Subcutaneous abdominal adipose tissue (tissue), 5 donors: ENCODE measurements around the gene HUWE1.

Source experiments
- H3K27ac ChIP-seq: one replicate; pipeline ENCODE4 v1.7.0; 2013; ENCODE audit warnings: low read depth, mild to moderate bottlenecking, inconsistent platforms, low read length, moderate library complexity
- H3K27me3 ChIP-seq, 5 donors: one replicate each; pipeline ENCODE4 v1.7.0; 2013; ENCODE audit warnings: low read length in 5 of 5, inconsistent platforms in 1 of 5; ENCODE audit not compliant: control insufficient read depth in 5 of 5, insufficient read depth in 4 of 5
- H3K36me3 ChIP-seq, 5 donors: one replicate each; pipeline ENCODE4 v1.7.0; 2013; ENCODE audit warnings: low read length in 5 of 5; ENCODE audit not compliant: control insufficient read depth in 5 of 5, insufficient read depth in 5 of 5
- H3K4me1 ChIP-seq, 5 donors: one replicate each; pipeline ENCODE4 v1.7.0; 2013; ENCODE audit warnings: low read length in 5 of 5, mild to moderate bottlenecking in 3 of 5, moderate library complexity in 1 of 5; ENCODE audit not compliant: control insufficient read depth in 5 of 5, insufficient read depth in 5 of 5
- H3K4me3 ChIP-seq, 5 donors: one replicate each; pipeline ENCODE4 v1.7.0; 2013; ENCODE audit warnings: low read length in 5 of 5, low read depth in 1 of 5
- H3K9ac ChIP-seq, 5 donors: one replicate each; pipeline ENCODE4 v1.7.0; 2013; ENCODE audit warnings: low read length in 5 of 5, mild to moderate bottlenecking in 4 of 5, moderate library complexity in 3 of 5
- H3K9me3 ChIP-seq, 5 donors: one replicate each; pipeline ENCODE4 v1.7.0; 2013; ENCODE audit warnings: low read length in 5 of 5; ENCODE audit not compliant: control insufficient read depth in 5 of 5
- donor health status: healthy.
- donor health status: healthy.
- donor health status: healthy.
- donor health status: healthy.
- donor health status: healthy.

HUWE1 gene

GRCh38 chrX:53486285-53486684 lies 200.2 kb downstream of the HUWE1 start:
- Histone ChIP-seq H3K9me3 (peaks cover 0 to 8% (median 0%) of the 10 kb centered on the region in 5 donors), H3K4me1 (peaks cover 0 to 2% (median 0%) of the 10 kb centered on the region in 5 donors), H3K27me3 (peaks cover 7 to 26% (median 12%) of the 10 kb centered on the region in 5 donors), H3K9ac (no peak overlapping the region), H3K4me3 (no peak overlapping the region), H3K27ac (no peak overlapping the region), H3K36me3 (no peaks in the 10 kb centered on the region)

GRCh38 chrX:53483838-53484405 lies 202.6 kb downstream of the HUWE1 start:
- Histone ChIP-seq H3K27ac (no peak overlapping the region), H3K36me3 (no peaks in the 10 kb centered on the region), H3K4me1 (peaks cover 0 to 2% (median 0%) of the 10 kb centered on the region in 5 donors), H3K9me3 (peaks cover 0 to 8% (median 0%) of the 10 kb centered on the region in 5 donors), H3K9ac (no peak overlapping the region), H3K27me3 (peaks cover 9 to 26% (median 14%) of the 10 kb centered on the region in 5 donors), H3K4me3 (no peak overlapping the region)

GRCh38 chrX:53483416-53483815 lies 203.1 kb downstream of the HUWE1 start:
- no peak overlapping the region for H3K4me3 ChIP-seq
- peaks cover 6 to 23% (median 10%) of the 10 kb centered on the region in 5 donors for H3K27me3 ChIP-seq
- no peak overlapping the region for H3K9ac ChIP-seq
- H3K36me3 ChIP-seq, result no peaks in the 10 kb centered on the region
- H3K27ac ChIP-seq, result no peak overlapping the region
- H3K4me1 ChIP-seq, result peaks cover 0 to 2% (median 0%) of the 10 kb centered on the region in 5 donors
- H3K9me3 ChIP-seq, result peaks cover 0 to 8% (median 0%) of the 10 kb centered on the region in 5 donors
